ENCODE measurements around the gene PHIP. TPM values are rescaled to one million over a fixed set of nuclear protein-coding genes. Genes with fewer than 3 reads are reported as not detected.
A peak's percentile ranks its signal among the peaks of the same experiment; 100 is the strongest.

PHIP gene
- total and polyA plus RNA-seq, 2 donors from 2014 or later, result 4.8 to 30.6 TPM

DNA sequence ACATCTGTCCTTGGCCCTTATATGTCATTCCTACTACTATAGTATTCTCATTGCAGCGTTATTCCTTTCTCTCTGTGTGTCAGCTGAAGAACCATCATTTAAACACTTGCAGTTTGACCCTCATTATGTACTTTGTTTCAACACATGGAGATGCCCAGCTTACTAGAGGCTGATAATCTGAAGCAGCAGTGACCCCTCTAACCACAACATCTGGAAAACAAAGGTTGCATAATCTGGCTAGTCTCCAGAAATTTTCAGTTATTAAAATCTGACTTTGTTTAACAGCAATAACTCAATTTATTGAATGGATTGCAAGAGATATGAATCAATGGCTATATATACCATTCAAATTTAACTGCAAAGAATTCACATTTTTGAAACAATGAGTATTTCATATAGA, 6.6 kb upstream of the PHIP start:
- DNase-seq, result no peak
- no peaks in the 10 kb centered on the region for H3K27me3 ChIP-seq (ENCODE audit: control insufficient read depth, insufficient read depth, low read length)
- H3K9me3 ChIP-seq (ENCODE audit: control insufficient read depth in 2 of 3, insufficient read depth in 1 of 3, low read length in 3 of 3), result no peaks in the 10 kb centered on the region
- no peak overlapping the region for H3K27ac ChIP-seq (ENCODE audit: low read depth in 2 of 2, low read length in 2 of 2)
- H3K4me3 ChIP-seq (ENCODE audit: low read length in 3 of 3), result no peak overlapping the region
- no peak overlapping the region for H3K9ac ChIP-seq (ENCODE audit: low read length in 3 of 3)
- TF ChIP-seq, protein P1, sequence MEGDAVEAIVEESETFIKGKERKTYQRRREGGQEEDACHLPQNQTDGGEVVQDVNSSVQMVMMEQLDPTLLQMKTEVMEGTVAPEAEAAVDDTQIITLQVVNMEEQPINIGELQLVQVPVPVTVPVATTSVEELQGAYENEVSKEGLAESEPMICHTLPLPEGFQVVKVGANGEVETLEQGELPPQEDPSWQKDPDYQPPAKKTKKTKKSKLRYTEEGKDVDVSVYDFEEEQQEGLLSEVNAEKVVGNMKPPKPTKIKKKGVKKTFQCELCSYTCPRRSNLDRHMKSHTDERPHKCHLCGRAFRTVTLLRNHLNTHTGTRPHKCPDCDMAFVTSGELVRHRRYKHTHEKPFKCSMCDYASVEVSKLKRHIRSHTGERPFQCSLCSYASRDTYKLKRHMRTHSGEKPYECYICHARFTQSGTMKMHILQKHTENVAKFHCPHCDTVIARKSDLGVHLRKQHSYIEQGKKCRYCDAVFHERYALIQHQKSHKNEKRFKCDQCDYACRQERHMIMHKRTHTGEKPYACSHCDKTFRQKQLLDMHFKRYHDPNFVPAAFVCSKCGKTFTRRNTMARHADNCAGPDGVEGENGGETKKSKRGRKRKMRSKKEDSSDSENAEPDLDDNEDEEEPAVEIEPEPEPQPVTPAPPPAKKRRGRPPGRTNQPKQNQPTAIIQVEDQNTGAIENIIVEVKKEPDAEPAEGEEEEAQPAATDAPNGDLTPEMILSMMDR (IDR thresholded peaks at IDR 0.05; ENCODE audit: borderline replicate concordance, extremely low read depth, insufficient read depth), result no peak
- no peaks in the 10 kb centered on the region for H3K36me3 ChIP-seq (ENCODE audit: control insufficient read depth in 2 of 3, insufficient read depth in 3 of 3, low read length in 3 of 3)
- intact Hi-C loops (cut with DNase I), result no loop called here
- no peaks in the 10 kb centered on the region for H3K4me1 ChIP-seq (ENCODE audit: control insufficient read depth in 2 of 3, insufficient read depth in 2 of 3, low read depth in 1 of 3, low read length in 3 of 3)
- no peak for FAIRE-seq

DNA sequence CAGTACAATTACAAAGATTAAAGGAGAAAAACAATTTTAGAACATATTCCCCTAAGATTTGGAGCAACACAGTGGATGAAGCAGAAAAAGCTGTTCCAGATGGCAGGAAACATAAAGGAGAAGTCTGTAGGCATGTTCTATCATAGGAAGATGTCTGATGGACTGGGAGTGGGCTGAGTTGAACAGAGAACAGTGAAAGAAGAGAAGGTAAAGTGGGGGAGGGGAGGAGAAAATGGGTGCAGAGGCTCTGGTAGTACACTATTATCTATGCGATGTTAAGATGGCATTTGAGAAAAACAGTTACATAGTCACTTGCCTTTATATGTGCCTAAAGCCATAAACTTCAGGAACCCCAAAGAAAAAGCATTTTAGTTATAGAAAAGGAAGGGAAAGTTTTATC, 4.2 kb upstream of the PHIP start:
- Histone ChIP-seq H3K9ac (ENCODE audit: low read length in 3 of 3) (no peak overlapping the region), H3K27me3 (ENCODE audit: control insufficient read depth, insufficient read depth, low read length) (no peaks in the 10 kb centered on the region), H3K36me3 (ENCODE audit: control insufficient read depth in 2 of 3, insufficient read depth in 3 of 3, low read length in 3 of 3) (no peaks in the 10 kb centered on the region), H3K4me1 (ENCODE audit: control insufficient read depth in 2 of 3, insufficient read depth in 2 of 3, low read depth in 1 of 3, low read length in 3 of 3) (no peaks in the 10 kb centered on the region), H3K27ac (ENCODE audit: low read depth in 2 of 2, low read length in 2 of 2) (no peak overlapping the region), H3K4me3 (ENCODE audit: low read length in 3 of 3) (no peak overlapping the region), H3K9me3 (ENCODE audit: control insufficient read depth in 2 of 3, insufficient read depth in 1 of 3, low read length in 3 of 3) (no peaks in the 10 kb centered on the region)
- no peak for DNase-seq
- no peak for FAIRE-seq
- intact Hi-C loops (cut with DNase I), result no loop called here
- TF ChIP-seq, protein P1 (IDR thresholded peaks at IDR 0.05; ENCODE audit: borderline replicate concordance, extremely low read depth, insufficient read depth), result no peak

DNA sequence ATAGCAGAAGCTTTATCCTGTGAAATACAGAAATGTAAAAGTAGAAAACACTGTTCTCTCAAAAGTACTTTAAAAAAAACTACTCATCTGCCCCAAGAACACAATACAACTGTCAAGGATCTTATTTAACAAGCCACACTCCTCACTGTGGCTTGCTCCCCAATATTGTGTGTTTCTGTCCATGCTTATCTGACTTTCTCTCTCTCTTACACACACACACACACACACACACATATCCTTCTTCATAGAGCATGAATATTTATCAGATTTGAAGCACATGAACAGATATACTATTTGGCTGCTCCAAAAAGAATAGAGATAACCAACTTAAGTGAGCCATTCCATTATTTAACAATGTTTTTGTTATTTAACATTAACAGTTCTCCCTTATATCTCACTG, 3.6 kb upstream of the PHIP start:
- FAIRE-seq (no peak), DNase-seq (no peak)
- Histone ChIP-seq H3K36me3 (ENCODE audit: control insufficient read depth in 2 of 3, insufficient read depth in 3 of 3, low read length in 3 of 3) (no peaks in the 10 kb centered on the region), H3K9ac (ENCODE audit: low read length in 3 of 3) (no peak overlapping the region), H3K27me3 (ENCODE audit: control insufficient read depth, insufficient read depth, low read length) (no peaks in the 10 kb centered on the region), H3K27ac (ENCODE audit: low read depth in 2 of 2, low read length in 2 of 2) (no peak overlapping the region), H3K4me1 (ENCODE audit: control insufficient read depth in 2 of 3, insufficient read depth in 2 of 3, low read depth in 1 of 3, low read length in 3 of 3) (no peaks in the 10 kb centered on the region), H3K9me3 (ENCODE audit: control insufficient read depth in 2 of 3, insufficient read depth in 1 of 3, low read length in 3 of 3) (no peaks in the 10 kb centered on the region), H3K4me3 (ENCODE audit: low read length in 3 of 3) (no peak overlapping the region)
- TF ChIP-seq, protein P1 (IDR thresholded peaks at IDR 0.05; ENCODE audit: borderline replicate concordance, extremely low read depth, insufficient read depth), result no peak
- intact Hi-C loops (cut with DNase I), result no loop called here

DNA sequence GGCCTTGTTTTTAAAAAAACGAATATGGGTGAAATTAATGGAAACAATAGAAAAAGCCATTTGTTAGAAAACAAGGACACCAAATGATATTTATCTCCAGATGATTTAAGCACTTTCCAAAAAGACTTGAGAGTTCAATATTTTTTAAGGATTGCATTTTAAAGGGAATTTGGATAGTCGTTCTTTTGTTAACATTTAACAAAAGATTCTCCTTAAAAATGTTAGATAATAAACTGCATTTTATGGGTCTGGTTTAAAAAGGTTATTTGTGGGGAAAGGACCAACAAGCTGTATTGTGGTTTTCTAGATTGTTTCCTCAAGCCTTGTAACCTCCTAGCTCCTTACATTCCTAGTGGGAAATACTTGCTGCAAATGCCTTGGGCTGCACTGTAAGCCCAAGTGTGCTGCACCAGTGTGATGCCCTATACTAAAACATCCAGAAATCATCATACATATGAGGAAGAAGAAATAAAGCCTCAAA, 1.5 kb upstream of the PHIP start:
- Histone ChIP-seq H3K9me3 (ENCODE audit: control insufficient read depth in 2 of 3, insufficient read depth in 1 of 3, low read length in 3 of 3) (no peaks in the 10 kb centered on the region), H3K27ac (ENCODE audit: low read depth in 2 of 2, low read length in 2 of 2) (no peak overlapping the region), H3K27me3 (ENCODE audit: control insufficient read depth, insufficient read depth, low read length) (no peaks in the 10 kb centered on the region), H3K4me3 (ENCODE audit: low read length in 3 of 3) (peak overlapping the region; percentile 98 to 99 (median 99)), H3K9ac (ENCODE audit: low read length in 3 of 3) (peak overlapping the region in 2 of 3 donors; percentile 89 to 99), H3K4me1 (ENCODE audit: control insufficient read depth in 2 of 3, insufficient read depth in 2 of 3, low read depth in 1 of 3, low read length in 3 of 3) (peaks cover 0 to 5% (median 0%) of the 10 kb centered on the region in 3 donors), H3K36me3 (ENCODE audit: control insufficient read depth in 2 of 3, insufficient read depth in 3 of 3, low read length in 3 of 3) (no peaks in the 10 kb centered on the region)
- intact Hi-C loops (cut with DNase I), result no loop called here
- DNase-seq (peak in 3 of 5 donors; percentile 12 to 56 (median 54)), FAIRE-seq (no peak)
- TF ChIP-seq, protein P1 (IDR thresholded peaks at IDR 0.05; ENCODE audit: borderline replicate concordance, extremely low read depth, insufficient read depth), result no peak
